DND-41 (cell line): ENCODE data around the gene ZMYND11.

Experiments used
- ATAC-seq: fragments of 200-7000 bp; cut with Tn5 transposase; 3 replicates; pipeline ENCODE4 v1.9.1; 2021; ENCODE audit warnings: low read depth; ENCODE audit not compliant: insufficient read depth
- DNase-seq: peaks from one replicate; pipeline ENCODE4 v3.0.0-alpha.2; 2020
- H2AFZ ChIP-seq: 2 replicates; pipeline ENCODE4 v1.6.0; 2012; ENCODE audit warnings: low read depth, low read length
- H3K27ac ChIP-seq: 2 replicates; pipeline ENCODE4 v1.5.1; 2012; ENCODE audit warnings: low read length, inconsistent platforms
- H3K27me3 ChIP-seq: fragments of 200-600 bp; sonication (generic); 2 replicates; pipeline ENCODE4 v1.6.0; 2012; ENCODE audit warnings: low read length, mild to moderate bottlenecking, inconsistent platforms; ENCODE audit not compliant: insufficient read depth, poor library complexity
- H3K36me3 ChIP-seq: 2 replicates; pipeline ENCODE4 v1.5.1; 2012; ENCODE audit warnings: low read length, inconsistent platforms; ENCODE audit not compliant: insufficient read depth
- H3K4me1 ChIP-seq: 2 replicates; pipeline ENCODE4 v1.5.1; 2012; ENCODE audit warnings: mild to moderate bottlenecking, low read length; ENCODE audit not compliant: insufficient read depth
- H3K4me2 ChIP-seq: 2 replicates; pipeline ENCODE4 v1.6.0; 2012; ENCODE audit warnings: mild to moderate bottlenecking, moderate library complexity, low read length, inconsistent platforms; ENCODE audit not compliant: insufficient read depth
- H3K4me3 ChIP-seq, 2 experiments: fragments of 200-600 bp in 1 of 2; shearing (Covaris generic) in 1 of 2; 2 replicates each; pipeline ENCODE4 v1.5.1; 2012 to 2016; ENCODE audit warnings: inconsistent platforms in 2 of 2, low read length in 2 of 2, mild to moderate bottlenecking in 2 of 2, low read depth in 1 of 2, moderate library complexity in 1 of 2
- H3K79me2 ChIP-seq: 2 replicates; pipeline ENCODE4 v1.6.0; 2012; ENCODE audit warnings: low read length, inconsistent platforms; ENCODE audit not compliant: insufficient read depth
- H3K9ac ChIP-seq: 2 replicates; pipeline ENCODE4 v1.6.0; 2012; ENCODE audit warnings: low read depth, mild to moderate bottlenecking, inconsistent platforms, low read length, moderate library complexity
- H3K9me3 ChIP-seq: 2 replicates; pipeline ENCODE4 v1.5.1; 2012; ENCODE audit warnings: low read length, moderate library complexity, mild to moderate bottlenecking, inconsistent platforms; ENCODE audit not compliant: insufficient read depth, severe bottlenecking
- H4K20me1 ChIP-seq: 2 replicates; pipeline ENCODE4 v1.6.0; 2012; ENCODE audit warnings: low read length; ENCODE audit not compliant: insufficient read depth
- EZH2 ChIP-seq: IDR thresholded peaks from 3 replicates; pipeline ENCODE4 v1.6.1; 2012; ENCODE audit warnings: borderline replicate concordance, low read depth, mild to moderate bottlenecking, moderate library complexity, low read length, inconsistent platforms; ENCODE audit not compliant: severe bottlenecking
- TF ChIP-seq, protein P1 (sequence below): IDR thresholded peaks from 2 replicates; pipeline ENCODE4 v1.5.1; 2012; ENCODE audit warnings: borderline replicate concordance, low read length, moderate library complexity, mild to moderate bottlenecking; ENCODE audit not compliant: poor library complexity, severe bottlenecking; ENCODE audit errors: extremely low read depth

ZMYND11 gene

DNA sequence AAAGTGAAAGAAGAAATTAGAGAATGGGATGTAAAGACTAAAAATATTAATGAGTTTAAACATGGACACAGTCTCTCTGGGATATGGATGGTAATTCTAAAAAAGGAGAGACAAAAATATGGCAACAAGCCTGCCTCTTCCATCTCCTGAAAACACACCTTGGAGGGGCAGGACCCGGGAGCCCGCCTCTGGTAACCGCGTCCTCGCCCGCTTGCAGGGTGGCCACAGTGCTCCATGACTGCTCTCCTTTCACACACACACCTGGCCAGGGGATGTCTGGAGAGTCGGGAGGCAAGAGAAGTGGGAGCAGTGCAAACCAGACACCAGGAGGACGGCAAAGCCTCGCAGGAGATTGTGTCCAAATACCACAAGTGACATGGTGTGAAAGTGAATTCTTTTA is 166.3 kb downstream of the ZMYND11 start:
- Histone ChIP-seq H3K27me3 (no peaks in the 10 kb centered on the region), H3K4me2 (no peak overlapping the region), H2AFZ (no peak overlapping the region), H3K9ac (no peak overlapping the region), H3K4me1 (peaks cover 11% of the 10 kb centered on the region), H3K27ac (no peak overlapping the region), H3K4me3 (no peak overlapping the region), H3K9me3 (no peaks in the 10 kb centered on the region), H3K79me2 (no peaks in the 10 kb centered on the region), H3K36me3 (no peaks in the 10 kb centered on the region), H4K20me1 (no peaks in the 10 kb centered on the region)
- no peak for ATAC-seq
- no peak for DNase-seq
- no peak for TF ChIP-seq EZH2
- TF ChIP-seq, protein P1, sequence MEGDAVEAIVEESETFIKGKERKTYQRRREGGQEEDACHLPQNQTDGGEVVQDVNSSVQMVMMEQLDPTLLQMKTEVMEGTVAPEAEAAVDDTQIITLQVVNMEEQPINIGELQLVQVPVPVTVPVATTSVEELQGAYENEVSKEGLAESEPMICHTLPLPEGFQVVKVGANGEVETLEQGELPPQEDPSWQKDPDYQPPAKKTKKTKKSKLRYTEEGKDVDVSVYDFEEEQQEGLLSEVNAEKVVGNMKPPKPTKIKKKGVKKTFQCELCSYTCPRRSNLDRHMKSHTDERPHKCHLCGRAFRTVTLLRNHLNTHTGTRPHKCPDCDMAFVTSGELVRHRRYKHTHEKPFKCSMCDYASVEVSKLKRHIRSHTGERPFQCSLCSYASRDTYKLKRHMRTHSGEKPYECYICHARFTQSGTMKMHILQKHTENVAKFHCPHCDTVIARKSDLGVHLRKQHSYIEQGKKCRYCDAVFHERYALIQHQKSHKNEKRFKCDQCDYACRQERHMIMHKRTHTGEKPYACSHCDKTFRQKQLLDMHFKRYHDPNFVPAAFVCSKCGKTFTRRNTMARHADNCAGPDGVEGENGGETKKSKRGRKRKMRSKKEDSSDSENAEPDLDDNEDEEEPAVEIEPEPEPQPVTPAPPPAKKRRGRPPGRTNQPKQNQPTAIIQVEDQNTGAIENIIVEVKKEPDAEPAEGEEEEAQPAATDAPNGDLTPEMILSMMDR, result no peak
